Esophagus squamous epithelium (tissue), 5 donors: ENCODE data around the gene RAB37. TPM values are rescaled to one million over a fixed set of nuclear protein-coding genes. Genes with fewer than 3 reads are reported as not detected.

Experiments used
- DNase-seq: peaks from one replicate; lab custom pipeline; 2025; lab: John Stamatoyannopoulos, UW
- H3K27ac ChIP-seq, 4 donors: fragments of 200-600 bp; sonication (generic); one replicate each; pipeline ENCODE4 v1.5.1; 2016 to 2019; ENCODE audit warnings: mild to moderate bottlenecking in 1 of 4
- H3K27me3 ChIP-seq, 4 donors: fragments of 200-600 bp; sonication (generic); 1 replicate in 3 of 4; 2 replicates in 1 of 4; pipeline versions ENCODE4 v1.5.1 to v1.6.0; 2017 to 2021; ENCODE audit warnings: antibody characterized with exemption in 1 of 4
- H3K36me3 ChIP-seq, 3 donors: fragments of 200-600 bp; sonication (generic); one replicate each; pipeline ENCODE4 v1.5.1; 2016 to 2019
- H3K4me1 ChIP-seq, 3 donors: fragments of 200-600 bp; sonication (generic); one replicate each; pipeline ENCODE4 v1.5.1; 2017 to 2019
- H3K4me3 ChIP-seq, 4 donors: fragments of 200-600 bp; sonication (generic); 1 replicate in 3 of 4; 2 replicates in 1 of 4; pipeline ENCODE4 v1.5.1; 2016 to 2019; ENCODE audit warnings: mild to moderate bottlenecking in 2 of 4, moderate library complexity in 1 of 4
- H3K9me3 ChIP-seq, 3 donors: fragments of 200-600 bp; sonication (generic); one replicate each; pipeline ENCODE4 v1.5.1; 2016 to 2019
- CTCF ChIP-seq, 6 experiments: fragments of 450-650 bp in 4 of 6; fragments of 200-600 bp in 2 of 6; sonication (generic) in 2 of 6; IDR thresholded peaks; one replicate each; pipeline ENCODE4 v1.5.1; 2016 to 2019; ENCODE audit warnings: antibody characterized with exemption in 6 of 6, mild to moderate bottlenecking in 4 of 6, moderate library complexity in 4 of 6
- POLR2A ChIP-seq, 4 donors: fragments of 450-650 bp; IDR thresholded peaks; one replicate each; pipeline ENCODE4 v1.6.1; 2017; ENCODE audit warnings: antibody characterized with exemption in 4 of 4, mild to moderate bottlenecking in 4 of 4, moderate library complexity in 3 of 4
- WGBS, 2 donors: methylation state at CpG; one replicate each; pipeline ENCODE4 v1.1.5; 2018; 5-methylcytosine and 5-hydroxymethylcytosine counted together
- intact Hi-C: fragments of 100-400 bp; cut with DNase I; formaldehyde crosslinking; loops from one replicate; pipeline ENCODE4 v1.15.0; 2022
- total RNA-seq, 4 donors: library from RNA; depleted of rRNA; stranded (reverse); fragments of >200 nt; gene quantifications; one replicate each; pipeline ENCODE4 v1.1.0, GENCODE V29; 2016
- donor health status: DM: yes; HTN: yes; CAD: no.

RAB37 gene
- total RNA-seq, 4 donors from 2014 or later: 0.44 to 3.2 (median 1.6) TPM; not detected in 1

DNA sequence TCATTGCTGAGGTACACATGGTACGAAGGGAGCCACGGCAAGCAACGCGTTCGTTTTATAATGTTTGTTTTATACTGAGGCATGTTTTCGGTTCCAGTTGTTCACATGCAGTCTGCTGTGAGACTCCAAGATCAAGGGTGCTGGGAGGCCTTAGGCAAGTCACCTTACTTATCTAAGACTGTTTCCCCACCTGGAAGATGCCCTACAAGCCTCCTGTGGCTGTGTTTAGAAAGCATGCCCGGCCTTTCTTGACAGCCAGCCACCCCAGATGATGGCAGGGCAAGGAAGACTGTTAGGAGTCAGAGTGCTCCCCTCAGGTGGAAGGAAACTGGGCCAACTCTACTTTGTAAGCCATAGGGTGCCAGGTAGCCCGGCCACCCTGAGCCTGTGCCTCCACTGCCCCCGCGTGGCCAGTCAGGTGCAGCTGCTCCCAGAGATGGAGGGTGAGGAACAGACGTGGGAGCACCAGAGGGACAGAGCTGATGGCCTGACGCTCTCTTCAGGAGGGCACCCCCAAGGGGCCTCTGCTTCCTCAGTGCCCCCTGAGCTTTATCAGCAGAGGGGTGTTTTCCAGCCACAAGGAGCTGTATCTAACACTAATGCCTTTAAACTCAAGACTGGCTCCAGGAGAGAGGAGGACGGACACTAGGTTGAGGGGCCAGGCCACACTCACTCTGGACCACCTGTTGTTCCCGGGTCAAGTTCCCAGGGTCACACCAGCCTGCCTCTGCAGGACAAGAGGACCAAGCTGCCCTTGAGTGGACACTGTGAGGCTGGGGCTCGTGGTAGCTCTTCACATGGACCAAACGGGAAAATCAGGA is 33.7 kb downstream of the RAB37 start:
- 44% methylated on average over 11 of the region's 16 CpGs; no CpG with 5 or more reads in 1 of the 2 donors for WGBS, 2 donors
- Histone ChIP-seq H3K36me3 (peaks cover 26 to 84% (median 44%) of the 10 kb centered on the region in 3 donors), H3K4me3 (no peak overlapping the region), H3K4me1 (peaks cover 20 to 80% (median 37%) of the 10 kb centered on the region in 3 donors), H3K27me3 (no peaks in the 10 kb centered on the region), H3K27ac (peak overlapping the region in 3 of 4 donors; percentile 0 to 68 (median 63)), H3K9me3 (no peaks in the 10 kb centered on the region)
- no peak for DNase-seq
- TF ChIP-seq POLR2A (IDR thresholded peaks at IDR 0.05) (no peak), CTCF (IDR thresholded peaks at IDR 0.05) (peak; percentile 68 to 91 (median 82))
- intact Hi-C loops: no loop called here

GRCh38 chr17:74771319-74771914 is 34.4 kb downstream of the RAB37 start:
- 83 to 100% methylated on average over 1 to 7 of the region's 9 CpGs for WGBS, 2 donors
- DNase-seq: no peak
- peaks cover 26 to 77% (median 44%) of the 10 kb centered on the region in 3 donors for H3K36me3 ChIP-seq
- intact Hi-C loops: no loop called here
- H3K4me3 ChIP-seq: no peak overlapping the region
- H3K9me3 ChIP-seq: no peaks in the 10 kb centered on the region
- H3K27ac ChIP-seq: no peak overlapping the region
- H3K4me1 ChIP-seq: peaks cover 21 to 75% (median 37%) of the 10 kb centered on the region in 3 donors
- TF ChIP-seq CTCF (IDR thresholded peaks at IDR 0.05): no peak
- no peak for TF ChIP-seq POLR2A (IDR thresholded peaks at IDR 0.05)
- H3K27me3 ChIP-seq: no peaks in the 10 kb centered on the region

DNA sequence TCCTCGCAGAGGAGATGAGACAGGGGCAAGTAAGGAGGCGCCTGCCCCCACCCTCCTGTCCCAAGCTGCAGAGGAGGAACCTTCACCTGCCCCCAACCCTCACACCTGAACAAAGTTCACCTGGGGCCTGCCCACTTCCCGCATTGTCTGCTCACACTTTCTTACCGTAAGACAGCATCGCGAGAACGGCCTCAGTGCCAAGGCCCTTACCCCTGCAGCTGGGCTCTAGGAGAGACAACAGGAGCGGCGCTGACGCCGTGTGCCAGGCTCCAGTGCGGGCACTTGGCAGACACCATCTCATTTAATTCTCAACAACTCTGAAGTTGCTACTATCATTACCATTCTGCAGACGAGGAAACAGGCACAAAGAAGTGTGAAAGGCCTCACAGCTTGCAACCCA is 35.0 kb downstream of the RAB37 start:
- WGBS, 2 donors: 81 to 100% methylated on average over 1 to 12 of the region's 13 CpGs
- intact Hi-C loops: no loop called here
- TF ChIP-seq CTCF (IDR thresholded peaks at IDR 0.05): no peak
- no peak for TF ChIP-seq POLR2A (IDR thresholded peaks at IDR 0.05)
- no peak for DNase-seq
- Histone ChIP-seq H3K36me3 (peaks cover 26 to 71% (median 44%) of the 10 kb centered on the region in 3 donors), H3K9me3 (no peaks in the 10 kb centered on the region), H3K27ac (no peak overlapping the region), H3K4me1 (peaks cover 23 to 74% (median 38%) of the 10 kb centered on the region in 3 donors), H3K4me3 (no peak overlapping the region), H3K27me3 (no peaks in the 10 kb centered on the region)

DNA sequence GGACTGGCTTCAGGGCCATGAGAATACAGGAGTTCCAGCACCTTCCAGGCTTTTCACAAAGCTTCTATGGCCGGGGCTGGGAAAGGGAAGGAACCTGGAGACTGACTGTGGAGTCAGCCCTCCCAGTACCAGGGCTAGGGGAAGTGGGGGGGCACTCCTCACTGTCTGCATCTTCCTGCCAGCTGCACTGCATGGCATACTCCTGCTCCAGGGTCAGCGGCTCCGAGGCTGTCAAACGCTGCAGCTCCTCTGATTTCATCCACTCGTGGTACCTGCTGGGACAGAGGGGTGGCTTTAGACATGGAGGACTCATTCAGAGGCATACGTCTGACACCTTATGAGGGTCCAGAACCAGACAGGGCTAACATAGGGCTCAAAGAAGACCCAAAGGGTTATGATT is 36.4 kb downstream of the RAB37 start:
- intact Hi-C loops: no loop called here
- WGBS, 2 donors: 33 to 100% methylated on average over 1 of the region's 6 CpGs
- H3K4me1 ChIP-seq: peaks cover 15 to 73% (median 35%) of the 10 kb centered on the region in 3 donors
- H3K36me3 ChIP-seq: peaks cover 26 to 57% (median 41%) of the 10 kb centered on the region in 3 donors
- H3K9me3 ChIP-seq: no peaks in the 10 kb centered on the region
- no peaks in the 10 kb centered on the region for H3K27me3 ChIP-seq
- H3K27ac ChIP-seq: no peak overlapping the region
- TF ChIP-seq CTCF (IDR thresholded peaks at IDR 0.05): no peak
- TF ChIP-seq POLR2A (IDR thresholded peaks at IDR 0.05): no peak
- H3K4me3 ChIP-seq: no peak overlapping the region
- no peak for DNase-seq

DNA sequence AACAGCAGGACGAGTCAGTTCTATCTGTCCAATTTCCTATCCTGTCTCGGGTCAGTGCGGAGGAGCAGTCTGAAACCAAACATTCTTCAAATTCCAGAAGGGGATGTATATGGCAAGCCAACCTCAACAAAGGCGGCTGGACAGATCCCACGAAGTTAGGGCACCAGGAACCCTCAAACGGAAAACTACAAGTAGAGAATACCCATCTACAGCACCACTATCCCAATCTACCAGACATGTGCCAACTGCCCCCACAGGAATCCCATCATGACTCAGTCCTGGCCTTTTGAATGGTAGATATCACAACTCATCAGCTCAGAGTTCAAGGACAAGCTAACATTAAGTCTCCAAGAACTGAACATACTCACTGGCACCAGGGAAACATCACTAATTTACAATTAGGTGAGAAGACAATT is 36.8 kb downstream of the RAB37 start:
- Histone ChIP-seq H3K9me3 (no peaks in the 10 kb centered on the region), H3K27ac (no peak overlapping the region), H3K4me3 (no peak overlapping the region), H3K36me3 (peaks cover 26 to 52% (median 36%) of the 10 kb centered on the region in 3 donors), H3K27me3 (no peaks in the 10 kb centered on the region), H3K4me1 (peaks cover 15 to 71% (median 34%) of the 10 kb centered on the region in 3 donors)
- TF ChIP-seq POLR2A (IDR thresholded peaks at IDR 0.05): no peak
- TF ChIP-seq CTCF (IDR thresholded peaks at IDR 0.05): no peak
- 61 to 75% methylated on average over 3 to 6 of the region's 6 CpGs for WGBS, 2 donors
- intact Hi-C loops: no loop called here
- DNase-seq: no peak
